ENCODE results near the gene HTATIP2.

HTATIP2 gene

GRCh38 chr11:20363500-20364340 is at the start of gene HTATIP2:
Gene HTATIP2, plus strand, starts transcription at chr11:20363714. Its CDS starts 524 bp downstream, at chr11:20364238.
- peak; percentile 85 for DNase-seq

- no peak for DNase-seq
These were observed 47.7 kb upstream of the HTATIP2 start for GRCh38 chr11:20315800-20316199.

GRCh38 chr11:20321177-20321576 is 42.3 kb upstream of the HTATIP2 start:
- no peak for DNase-seq

GRCh38 chr11:20327377-20327935 is 36.1 kb upstream of the HTATIP2 start:
- no peak for DNase-seq

- no peak for DNase-seq
These were observed 27.5 kb upstream of the HTATIP2 start for GRCh38 chr11:20336056-20336455.

- peak; percentile 17 for DNase-seq
These were observed 25.9 kb upstream of the HTATIP2 start for GRCh38 chr11:20337526-20338154.

GRCh38 chr11:20342347-20343141 is 21.0 kb upstream of the HTATIP2 start:
- no peak for DNase-seq

GRCh38 chr11:20351136-20351535 is 12.4 kb upstream of the HTATIP2 start:
- no peak for DNase-seq

- no peak for DNase-seq
These were observed 11.7 kb upstream of the HTATIP2 start for GRCh38 chr11:20351751-20352262.

- DNase-seq: peak; percentile 47
These were observed 9.6 kb upstream of the HTATIP2 start for GRCh38 chr11:20353829-20354434.

GRCh38 chr11:20355221-20356219 is 8.0 kb upstream of the HTATIP2 start:
- DNase-seq: peak; percentile 51

GRCh38 chr11:20357150-20357549 is 6.4 kb upstream of the HTATIP2 start:
- no peak for DNase-seq

- peak; percentile 54 for DNase-seq
These were observed 2.9 kb upstream of the HTATIP2 start for GRCh38 chr11:20360650-20361049.

- no peak for DNase-seq
These were observed 1.0 kb upstream of the HTATIP2 start for GRCh38 chr11:20362481-20362880.

GRCh38 chr11:20363149-20363499 is 390 bp upstream of the HTATIP2 start:
- DNase-seq: no peak

- peak; percentile 7 for DNase-seq
These were observed 853 bp downstream of the HTATIP2 start for GRCh38 chr11:20364341-20364792.

GRCh38 chr11:20365465-20365864 is 2.0 kb downstream of the HTATIP2 start:
- DNase-seq: peak; percentile 9

- peak; percentile 82 for DNase-seq
These were observed 3.9 kb downstream of the HTATIP2 start for GRCh38 chr11:20367313-20367948.

GRCh38 chr11:20368438-20368837 is 4.9 kb downstream of the HTATIP2 start:
- peak; percentile 8 for DNase-seq

GRCh38 chr11:20369826-20370225 is 6.3 kb downstream of the HTATIP2 start:
- no peak for DNase-seq
